ENCODE results near the gene CHP1. TPM values are rescaled to one million over a fixed set of nuclear protein-coding genes. Genes with fewer than 3 reads are reported as not detected.

CHP1 gene
- total RNA-seq, 1 experiment from 2014 or later, result 97.7 TPM

DNA sequence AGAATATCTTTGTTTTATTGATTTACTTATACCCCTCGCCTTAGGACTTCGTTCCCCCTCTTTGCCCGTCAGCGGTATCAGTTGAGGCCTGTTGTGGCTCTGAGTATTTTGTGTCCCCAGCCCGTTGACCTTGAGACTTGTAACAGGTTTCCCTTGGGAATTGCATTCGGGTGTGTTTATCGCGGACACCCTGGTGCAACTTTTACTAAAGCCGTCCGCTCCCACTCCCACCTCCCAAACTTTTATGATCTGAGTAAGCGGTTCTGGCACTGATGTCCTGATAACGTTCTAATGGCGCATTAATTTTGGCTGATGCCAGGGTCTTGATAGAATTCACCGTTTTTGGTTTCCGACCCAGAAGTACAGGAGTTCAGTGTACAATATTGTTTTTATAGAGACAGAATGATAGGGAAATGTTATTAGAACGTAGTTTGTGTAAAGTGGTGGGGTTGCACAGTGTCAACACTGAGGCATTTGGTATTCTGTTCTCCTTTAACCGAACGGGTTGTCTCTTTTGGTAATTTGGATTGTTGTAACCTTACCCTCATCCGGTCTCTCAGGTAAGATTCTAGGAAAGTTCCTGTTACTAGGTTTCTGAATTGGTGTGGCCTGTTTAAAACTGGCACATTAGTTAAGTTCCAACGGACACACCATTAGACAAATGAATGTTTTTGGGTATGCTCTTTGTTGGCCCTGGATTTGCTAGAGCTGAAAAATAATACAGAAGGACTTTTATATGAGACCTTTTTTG is 53.5 kb downstream of the CHP1 start:
- peaks cover 8% of the 10 kb centered on the region; the same call in 1 of the 2 replicates for H3K79me2 ChIP-seq (ENCODE audit: insufficient read depth, low read length)
- no peak for DNase-seq
- H3K9me3 Mint-ChIP-seq, result no peaks in the 10 kb centered on the region; a peak in 1 of 5 replicates
- no peak overlapping the region for H4K5ac ChIP-seq (ENCODE audit: insufficient read length, low read depth, low read length)
- H3K4me1 Mint-ChIP-seq, result peaks cover 18 to 30% of the 10 kb centered on the region in 2 experiments
- H2AFZ ChIP-seq (ENCODE audit: low read length), result no peak overlapping the region
- WGBS (ENCODE audit: extremely low coverage, insufficient read length, low lambda C conversion rate), result no CpG with 5 or more reads among the region's 20 CpGs
- H2AK5ac ChIP-seq (ENCODE audit: insufficient read length, low read length), result no peak overlapping the region
- peak overlapping the region; percentile 82 for H2BK5ac ChIP-seq (ENCODE audit: insufficient read length, low read length)
- no peak overlapping the region for H2BK15ac ChIP-seq (ENCODE audit: low read depth, low read length)
- peak overlapping the region; percentile 37 for H3K27ac ChIP-seq (ENCODE audit: insufficient read length, low read depth, low read length)
- H3K4me3 Mint-ChIP-seq, result peak overlapping the region; percentile 97 to 98
- H3K79me1 ChIP-seq (ENCODE audit: insufficient read depth, low read depth, low read length, poor library complexity, severe bottlenecking), result peaks cover 7% of the 10 kb centered on the region
- no peaks in the 10 kb centered on the region for H3K9me3 ChIP-seq (ENCODE audit: control insufficient read depth, low read depth, low read length)
- H3K23ac ChIP-seq (ENCODE audit: insufficient read length, low read depth, low read length), result no peak overlapping the region
- peak overlapping the region; percentile 98 for H3K9ac ChIP-seq (ENCODE audit: extremely low read depth, insufficient read length, low read length)
- H3T11ph ChIP-seq (ENCODE audit: low read length), result no peak overlapping the region
- peak overlapping the region; percentile 34; the same call in 1 of the 2 replicates for H3K4ac ChIP-seq (ENCODE audit: low read depth, low read length)
- peak overlapping the region; percentile 88 for H3K4me2 ChIP-seq (ENCODE audit: insufficient read depth, insufficient read length, low read length)
- no peaks in the 10 kb centered on the region for H3K27me3 ChIP-seq (ENCODE audit: insufficient read depth, low read length)
- no peaks in the 10 kb centered on the region for H3K27me3 Mint-ChIP-seq (ENCODE audit: low read depth)
- peaks cover 8% of the 10 kb centered on the region for H3K23me2 ChIP-seq (ENCODE audit: insufficient read length, low read depth, low read length, poor library complexity, severe bottlenecking)
- peak overlapping the region; percentile 81 for H4K91ac ChIP-seq (ENCODE audit: insufficient read length, low read depth, low read length)
- H3K27ac Mint-ChIP-seq, result peak overlapping the region; percentile 98 to 100 (median 99)
- no peaks in the 10 kb centered on the region for H4K20me1 ChIP-seq (ENCODE audit: control insufficient read depth, insufficient read depth, insufficient read length)
- H2BK20ac ChIP-seq (ENCODE audit: low read depth, low read length, poor library complexity, severe bottlenecking), result no peak overlapping the region
- H3K4me1 ChIP-seq (ENCODE audit: insufficient read depth, low read length), result peaks cover 2% of the 10 kb centered on the region; the same call in 1 of the 2 replicates
- peak overlapping the region; percentile 86 for H3K56ac ChIP-seq (ENCODE audit: insufficient read length, low read depth, low read length)
- no peak overlapping the region for H4K8ac ChIP-seq (replicated peaks; ENCODE audit: insufficient read length, low read depth, low read length)
- peak overlapping the region; percentile 96 for H3K18ac ChIP-seq (ENCODE audit: insufficient read length, low read depth, low read length)
- H3K14ac ChIP-seq (ENCODE audit: insufficient read depth, low read length), result peak overlapping the region; percentile 97
- H2BK12ac ChIP-seq (ENCODE audit: insufficient read length, low read depth, low read length), result no peak overlapping the region
- TF ChIP-seq, protein P1, sequence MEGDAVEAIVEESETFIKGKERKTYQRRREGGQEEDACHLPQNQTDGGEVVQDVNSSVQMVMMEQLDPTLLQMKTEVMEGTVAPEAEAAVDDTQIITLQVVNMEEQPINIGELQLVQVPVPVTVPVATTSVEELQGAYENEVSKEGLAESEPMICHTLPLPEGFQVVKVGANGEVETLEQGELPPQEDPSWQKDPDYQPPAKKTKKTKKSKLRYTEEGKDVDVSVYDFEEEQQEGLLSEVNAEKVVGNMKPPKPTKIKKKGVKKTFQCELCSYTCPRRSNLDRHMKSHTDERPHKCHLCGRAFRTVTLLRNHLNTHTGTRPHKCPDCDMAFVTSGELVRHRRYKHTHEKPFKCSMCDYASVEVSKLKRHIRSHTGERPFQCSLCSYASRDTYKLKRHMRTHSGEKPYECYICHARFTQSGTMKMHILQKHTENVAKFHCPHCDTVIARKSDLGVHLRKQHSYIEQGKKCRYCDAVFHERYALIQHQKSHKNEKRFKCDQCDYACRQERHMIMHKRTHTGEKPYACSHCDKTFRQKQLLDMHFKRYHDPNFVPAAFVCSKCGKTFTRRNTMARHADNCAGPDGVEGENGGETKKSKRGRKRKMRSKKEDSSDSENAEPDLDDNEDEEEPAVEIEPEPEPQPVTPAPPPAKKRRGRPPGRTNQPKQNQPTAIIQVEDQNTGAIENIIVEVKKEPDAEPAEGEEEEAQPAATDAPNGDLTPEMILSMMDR (conservative IDR thresholded peaks at IDR 0.05), result no peak
- H3K36me3 Mint-ChIP-seq (ENCODE audit: insufficient read depth in 1 of 3, low read depth in 3 of 3), result peaks cover 41 to 53% (median 46%) of the 10 kb centered on the region in 3 experiments
- peak overlapping the region; percentile 89 for H2BK120ac ChIP-seq (ENCODE audit: low read depth, low read length, poor library complexity, severe bottlenecking)
